ENCODE data around the gene DENND1A.

DENND1A gene

GRCh38 chr9:123629531-123629930 is 300.4 kb downstream of the DENND1A start:
- H3K4me3 ChIP-seq (ENCODE audit: low read length) = no peak overlapping the region
- TF ChIP-seq ZNF274 (IDR thresholded peaks at IDR 0.05; ENCODE audit: low read depth, low read length) = no peak

- no peak for TF ChIP-seq ZNF274 (IDR thresholded peaks at IDR 0.05; ENCODE audit: low read depth, low read length)
- no peak overlapping the region for H3K4me3 ChIP-seq (ENCODE audit: low read length)
Observed at GRCh38 chr9:123622711-123623241, 307.1 kb downstream of the DENND1A start.

- H3K4me3 ChIP-seq (ENCODE audit: low read length) = no peak overlapping the region
- no peak for TF ChIP-seq ZNF274 (IDR thresholded peaks at IDR 0.05; ENCODE audit: low read depth, low read length)
Observed at GRCh38 chr9:123620239-123620638, 309.7 kb downstream of the DENND1A start.

- H3K4me3 ChIP-seq (ENCODE audit: low read length) = no peak overlapping the region
- TF ChIP-seq ZNF274 (IDR thresholded peaks at IDR 0.05; ENCODE audit: low read depth, low read length) = no peak
Observed at GRCh38 chr9:123617952-123618678, 311.8 kb downstream of the DENND1A start.

- TF ChIP-seq ZNF274 (IDR thresholded peaks at IDR 0.05; ENCODE audit: low read depth, low read length) = no peak
- no peak overlapping the region for H3K4me3 ChIP-seq (ENCODE audit: low read length)
Observed at GRCh38 chr9:123617286-123617685, 312.6 kb downstream of the DENND1A start.

GRCh38 chr9:123616707-123617106 is 313.2 kb downstream of the DENND1A start:
- no peak for TF ChIP-seq ZNF274 (IDR thresholded peaks at IDR 0.05; ENCODE audit: low read depth, low read length)
- H3K4me3 ChIP-seq (ENCODE audit: low read length) = no peak overlapping the region

- no peak overlapping the region for H3K4me3 ChIP-seq (ENCODE audit: low read length)
- TF ChIP-seq ZNF274 (IDR thresholded peaks at IDR 0.05; ENCODE audit: low read depth, low read length) = no peak
Observed at GRCh38 chr9:123615381-123615780, 314.5 kb downstream of the DENND1A start.

GRCh38 chr9:123614306-123615263 is 315.3 kb downstream of the DENND1A start:
- TF ChIP-seq ZNF274 (IDR thresholded peaks at IDR 0.05; ENCODE audit: low read depth, low read length) = no peak
- no peak overlapping the region for H3K4me3 ChIP-seq (ENCODE audit: low read length)

- TF ChIP-seq ZNF274 (IDR thresholded peaks at IDR 0.05; ENCODE audit: low read depth, low read length) = no peak
- H3K4me3 ChIP-seq (ENCODE audit: low read length) = no peak overlapping the region
Observed at GRCh38 chr9:123611226-123611625, 318.7 kb downstream of the DENND1A start.

- H3K4me3 ChIP-seq (ENCODE audit: low read length) = no peak overlapping the region
- no peak for TF ChIP-seq ZNF274 (IDR thresholded peaks at IDR 0.05; ENCODE audit: low read depth, low read length)
Observed at GRCh38 chr9:123609844-123610243, 320.1 kb downstream of the DENND1A start.

- H3K4me3 ChIP-seq (ENCODE audit: low read length) = no peak overlapping the region
- TF ChIP-seq ZNF274 (IDR thresholded peaks at IDR 0.05; ENCODE audit: low read depth, low read length) = no peak
Observed at GRCh38 chr9:123608104-123608503, 321.8 kb downstream of the DENND1A start.

GRCh38 chr9:123607479-123607878 is 322.4 kb downstream of the DENND1A start:
- H3K4me3 ChIP-seq (ENCODE audit: low read length) = peak overlapping the region; percentile 40; the same call in 1 of the 2 replicates
- TF ChIP-seq ZNF274 (IDR thresholded peaks at IDR 0.05; ENCODE audit: low read depth, low read length) = no peak

GRCh38 chr9:123606141-123606540 is 323.8 kb downstream of the DENND1A start:
- no peak for TF ChIP-seq ZNF274 (IDR thresholded peaks at IDR 0.05; ENCODE audit: low read depth, low read length)
- H3K4me3 ChIP-seq (ENCODE audit: low read length) = no peak overlapping the region

- no peak for TF ChIP-seq ZNF274 (IDR thresholded peaks at IDR 0.05; ENCODE audit: low read depth, low read length)
- H3K4me3 ChIP-seq (ENCODE audit: low read length) = no peak overlapping the region
Observed at GRCh38 chr9:123605286-123605685, 324.6 kb downstream of the DENND1A start.
